Endothelial cell of umbilical vein (primary cell): ENCODE results near the gene MB. TPM values are rescaled to one million over a fixed set of nuclear protein-coding genes. Genes with fewer than 3 reads are reported as not detected.

Experiments
- BruUV-seq: library from RNA; stranded (reverse); fragments of 400-500 nt; replicated peaks from 2 replicates; lab custom pipeline; 2021; lab: Mats Ljungman, UMichigan
- CTCF ChIA-PET: fragments of 300-600, 350-600 bp; sonication (Branson Sonifier 250); formaldehyde crosslinking; loops from one replicate; lab custom pipeline; 2021; ENCODE audit warnings: antibody characterized with exemption, inconsistent platforms; lab: Charles Lee
- POLR2A ChIA-PET: fragments of 300-600, 350-600 bp; sonication (Branson Sonifier 250); formaldehyde crosslinking; loops from one replicate; lab custom pipeline; 2021; ENCODE audit warnings: antibody characterized with exemption, inconsistent platforms; lab: Charles Lee
- DNase-seq: peaks from one replicate; pipeline ENCODE4 v3.0.0-alpha.2; 2011; ENCODE audit warnings: low read depth, low spot score
- FAIRE-seq: peaks from 2 replicates; lab custom pipeline; 2011; peaks lifted over from hg19 to GRCh38; lab: Jason Lieb, UNC
- H2AFZ ChIP-seq: 2 replicates; pipeline ENCODE4 v1.6.0; 2012; ENCODE audit warnings: low read depth, low read length, control low read depth, inconsistent platforms
- H3K27ac ChIP-seq: 2 replicates; pipeline ENCODE4 v1.5.1; 2011; ENCODE audit warnings: low read depth, mild to moderate bottlenecking, control low read depth, low read length, moderate library complexity; ENCODE audit not compliant: insufficient read depth
- H3K27me3 ChIP-seq, 2 experiments: 2 replicates each; pipeline versions ENCODE4 v1.6.0 to v1.6.1; 2011; ENCODE audit warnings: low read length in 2 of 2, mixed read lengths in 1 of 2; ENCODE audit not compliant: control insufficient read depth in 2 of 2, insufficient read depth in 2 of 2
- H3K36me3 ChIP-seq, 2 experiments: 2 replicates in 1 of 2; 3 replicates in 1 of 2; pipeline ENCODE4 v1.5.1; 2011; ENCODE audit warnings: low read length in 2 of 2, mild to moderate bottlenecking in 1 of 2, moderate library complexity in 1 of 2; ENCODE audit not compliant: control insufficient read depth in 2 of 2, insufficient read depth in 2 of 2; ENCODE audit errors: extremely low read depth in 1 of 2
- H3K4me1 ChIP-seq: 3 replicates; pipeline ENCODE4 v1.5.1; 2011; ENCODE audit warnings: mild to moderate bottlenecking, low read length; ENCODE audit not compliant: control insufficient read depth, insufficient read depth; ENCODE audit errors: extremely low read depth
- H3K4me2 ChIP-seq: 2 replicates; pipeline ENCODE4 v1.6.1; 2011; ENCODE audit warnings: low read length, control low read depth, mixed read lengths; ENCODE audit not compliant: insufficient read depth
- H3K4me3 ChIP-seq, 3 experiments: fragments of 200-600 bp in 1 of 3; sonication (generic), shearing (Covaris generic) in 1 of 3; replicated peaks in 1 of 3; 2 replicates each; pipeline ENCODE4 v1.5.1; 2011 to 2016; ENCODE audit warnings: control low read depth in 3 of 3, low read length in 3 of 3, mild to moderate bottlenecking in 2 of 3, inconsistent platforms in 1 of 3, low read depth in 1 of 3, moderate library complexity in 1 of 3; ENCODE audit not compliant: insufficient read depth in 1 of 3
- H3K79me2 ChIP-seq: 2 replicates; pipeline ENCODE4 v1.6.0; 2012; ENCODE audit warnings: low read length, inconsistent platforms; ENCODE audit not compliant: control insufficient read depth, insufficient read depth
- H3K9ac ChIP-seq: replicated peaks from 2 replicates; pipeline ENCODE3; 2011; ENCODE audit warnings: low read length, control low read depth; ENCODE audit not compliant: insufficient read depth; ENCODE audit errors: extremely low read depth
- H3K9me1 ChIP-seq: replicated peaks from 3 replicates; pipeline ENCODE4 v1.6.0; 2011; ENCODE audit warnings: mild to moderate bottlenecking, low read length; ENCODE audit not compliant: control insufficient read depth, insufficient read depth; ENCODE audit errors: extremely low read depth
- H3K9me3 ChIP-seq: replicated peaks from 2 replicates; pipeline ENCODE4 v1.5.1; 2012; ENCODE audit warnings: low read length, inconsistent platforms; ENCODE audit not compliant: control insufficient read depth, insufficient read depth
- H4K20me1 ChIP-seq: replicated peaks from 2 replicates; pipeline ENCODE3; 2011; ENCODE audit warnings: mild to moderate bottlenecking, low read length; ENCODE audit not compliant: control insufficient read depth, insufficient read depth; ENCODE audit errors: extremely low read depth
- EZH2 ChIP-seq: IDR thresholded peaks from 2 replicates; pipeline ENCODE4 v1.6.1; 2012; ENCODE audit warnings: borderline replicate concordance, low read depth, mild to moderate bottlenecking, moderate library complexity, low read length, inconsistent platforms; ENCODE audit not compliant: severe bottlenecking
- FOS ChIP-seq: IDR thresholded peaks from 2 replicates; pipeline ENCODE4 v1.6.1; 2011; ENCODE audit warnings: mild to moderate bottlenecking, low read length, moderate library complexity, borderline replicate concordance; ENCODE audit not compliant: insufficient read depth
- GATA2 ChIP-seq: IDR thresholded peaks from 2 replicates; pipeline ENCODE4 v1.7.0; 2011; ENCODE audit warnings: low read depth, mild to moderate bottlenecking, moderate library complexity, mixed read lengths, low read length; ENCODE audit not compliant: insufficient read length, insufficient read depth
- JUN ChIP-seq: IDR thresholded peaks from 2 replicates; pipeline ENCODE4 v1.6.1; 2011; ENCODE audit warnings: borderline replicate concordance, low read depth; ENCODE audit not compliant: insufficient read length, insufficient read depth
- MYC ChIP-seq: IDR thresholded peaks from one replicate; pipeline ENCODE4 v1.6.1; 2011; ENCODE audit warnings: mild to moderate bottlenecking, low read depth, low read length
- POLR2A ChIP-seq: IDR thresholded peaks from 2 replicates; pipeline ENCODE4 v1.6.1; 2012; ENCODE audit warnings: low read depth, mild to moderate bottlenecking, control low read depth, low read length
- POLR2AphosphoS5 ChIP-seq: IDR thresholded peaks from 2 replicates; pipeline ENCODE4 v1.6.1; 2012; ENCODE audit warnings: low read depth, mild to moderate bottlenecking, control low read depth, low read length, moderate library complexity; ENCODE audit not compliant: insufficient read depth
- dilution Hi-C: fragments of 300-500 bp; cut with MboI; formaldehyde crosslinking; loops from one replicate; pipeline ENCODE4 v1.15.0; 2019; ENCODE audit warnings: low sequenced_read_pairs; ENCODE audit not compliant: extremely low pct_ligation_motif_present
- intact Hi-C: fragments of 100-400 bp; cut with micrococcal nuclease; formaldehyde crosslinking; loops from one replicate; pipeline ENCODE4 v1.10.0; 2022
- polyA plus RNA-seq, 4 experiments: library from polyadenylated mRNA; depleted of rRNA in 3 of 4; stranded (reverse) in 3 of 4; unstranded in 1 of 4; fragments of >200 nt; gene quantifications; 2 replicates each; pipeline versions ENCODE4 v1.2.1 to v1.2.3, GENCODE V29; 2011 to 2012; ENCODE audit warnings: missing spikeins in 1 of 4
- total RNA-seq: library from RNA; stranded (reverse); gene quantifications from 2 replicates; pipeline ENCODE4 v1.2.3, GENCODE V29; 2021
- TF ChIP-seq, protein P1 (sequence below), 2 donors: IDR thresholded peaks; 1 replicate in 1 of 2; 2 replicates in 1 of 2; pipeline ENCODE4 v1.5.1; 2011; ENCODE audit warnings: low read length in 2 of 2, mild to moderate bottlenecking in 2 of 2, moderate library complexity in 2 of 2, control low read depth in 1 of 2, inconsistent platforms in 1 of 2, low read depth in 1 of 2; ENCODE audit not compliant: insufficient read depth in 1 of 2; ENCODE audit errors: extremely low read depth in 1 of 2
- TF ChIP-seq, protein P2 (sequence below): IDR thresholded peaks from 2 replicates; pipeline ENCODE4 v1.6.1; 2011; ENCODE audit not compliant: insufficient read depth, insufficient read length

Gene MB
- total and polyA plus RNA-seq, 2 donors (not counting 3 experiments of a cell fraction or from before 2014, with no cell fraction given) = not detected

DNA sequence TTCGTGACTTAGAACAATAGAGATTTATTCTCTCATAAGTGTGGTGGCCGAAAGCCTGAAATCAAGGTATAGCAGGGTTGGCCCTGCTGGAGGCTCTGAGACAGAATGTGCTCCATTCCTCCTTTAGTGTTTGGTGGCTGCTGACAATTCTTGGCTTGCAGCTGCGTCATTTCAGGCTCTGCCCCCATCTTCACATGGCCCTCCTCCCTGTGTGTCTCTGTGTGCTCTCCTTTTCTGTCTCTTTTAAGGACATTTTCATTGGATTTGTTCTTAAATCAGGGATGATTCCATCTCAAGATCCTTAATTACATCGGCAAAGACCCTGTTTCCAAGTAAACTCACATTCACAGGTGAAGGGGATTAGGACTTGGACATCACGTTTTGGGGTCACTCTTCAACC lies 20.9 kb upstream of the MB start:
- H3K9me3 ChIP-seq = no peaks in the 10 kb centered on the region
- FAIRE-seq (no peak), DNase-seq (no peak)
- H2AFZ ChIP-seq = peak overlapping the region; percentile 72
- no peak overlapping the region for H3K4me3 ChIP-seq
- no peaks in the 10 kb centered on the region for H3K79me2 ChIP-seq
- H3K36me3 ChIP-seq = no peaks in the 10 kb centered on the region
- H3K4me2 ChIP-seq = no peak overlapping the region
- POLR2A ChIA-PET = no interaction called here
- no peak overlapping the region for H3K27ac ChIP-seq
- H3K4me1 ChIP-seq = no peaks in the 10 kb centered on the region
- H4K20me1 ChIP-seq = no peaks in the 10 kb centered on the region
- intact Hi-C loops (no loop called here), dilution Hi-C loops (no loop called here)
- H3K9ac ChIP-seq = no peak overlapping the region
- H3K27me3 ChIP-seq = peaks cover 3 to 5% of the 10 kb centered on the region in 2 experiments
- TF ChIP-seq POLR2AphosphoS5 (no peak), POLR2A (no peak), FOS (no peak), EZH2 (no peak), JUN (no peak), MYC (no peak), GATA2 (no peak)
- TF ChIP-seq, protein P1, sequence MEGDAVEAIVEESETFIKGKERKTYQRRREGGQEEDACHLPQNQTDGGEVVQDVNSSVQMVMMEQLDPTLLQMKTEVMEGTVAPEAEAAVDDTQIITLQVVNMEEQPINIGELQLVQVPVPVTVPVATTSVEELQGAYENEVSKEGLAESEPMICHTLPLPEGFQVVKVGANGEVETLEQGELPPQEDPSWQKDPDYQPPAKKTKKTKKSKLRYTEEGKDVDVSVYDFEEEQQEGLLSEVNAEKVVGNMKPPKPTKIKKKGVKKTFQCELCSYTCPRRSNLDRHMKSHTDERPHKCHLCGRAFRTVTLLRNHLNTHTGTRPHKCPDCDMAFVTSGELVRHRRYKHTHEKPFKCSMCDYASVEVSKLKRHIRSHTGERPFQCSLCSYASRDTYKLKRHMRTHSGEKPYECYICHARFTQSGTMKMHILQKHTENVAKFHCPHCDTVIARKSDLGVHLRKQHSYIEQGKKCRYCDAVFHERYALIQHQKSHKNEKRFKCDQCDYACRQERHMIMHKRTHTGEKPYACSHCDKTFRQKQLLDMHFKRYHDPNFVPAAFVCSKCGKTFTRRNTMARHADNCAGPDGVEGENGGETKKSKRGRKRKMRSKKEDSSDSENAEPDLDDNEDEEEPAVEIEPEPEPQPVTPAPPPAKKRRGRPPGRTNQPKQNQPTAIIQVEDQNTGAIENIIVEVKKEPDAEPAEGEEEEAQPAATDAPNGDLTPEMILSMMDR (IDR thresholded peaks at IDR 0.05; ENCODE audit: extremely low read depth in 1 of 2, insufficient read depth in 1 of 2, low read depth in 1 of 2, low read length in 2 of 2) = no peak
- TF ChIP-seq, protein P2, sequence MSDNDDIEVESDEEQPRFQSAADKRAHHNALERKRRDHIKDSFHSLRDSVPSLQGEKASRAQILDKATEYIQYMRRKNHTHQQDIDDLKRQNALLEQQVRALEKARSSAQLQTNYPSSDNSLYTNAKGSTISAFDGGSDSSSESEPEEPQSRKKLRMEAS = no peak
- CTCF ChIA-PET = interaction anchor here (0.7 to 0.9 kb wide), 3 partner anchors 10 to 428 kb away, joined by 3 read pairs; partner anchors contain the start of gene APOL6
- no TSS peak for BruUV-seq
- no peaks in the 10 kb centered on the region for H3K9me1 ChIP-seq
